B cell (primary cell): ENCODE results near the gene ANXA4.

Experiments used
- CTCF ChIP-seq: fragments of 200-600 bp; IDR thresholded peaks from one replicate; pipeline ENCODE4 v1.8.0; 2022; ENCODE audit warnings: antibody characterized with exemption, mild to moderate bottlenecking
- EZH2 ChIP-seq: IDR thresholded peaks from 2 replicates; pipeline ENCODE4 v1.6.1; 2012; ENCODE audit warnings: borderline replicate concordance, low read depth, mild to moderate bottlenecking, moderate library complexity, low read length; ENCODE audit not compliant: insufficient read depth, poor library complexity, severe bottlenecking

- no peak for TF ChIP-seq EZH2
- no peak for TF ChIP-seq CTCF
Measured at GRCh38 chr2:69843993-69844392, 102.1 kb downstream of the ANXA4 start.
